Stimulated activated naive CD8-positive, alpha-beta T cell treated with anti-CD3 and anti-CD28 coated beads, Interleukin-15, Interleukin-2, amounts not matched to agents 100 ng/mL and 50 ng/mL, for 24 hours (primary cell): ENCODE results near the gene CDC5L.

Source experiments
- H3K27ac Mint-ChIP-seq: one replicate; pipeline ENCODE4 v1.8.0; 2021; ENCODE audit warnings: mild to moderate bottlenecking, mixed read lengths
- H3K27me3 Mint-ChIP-seq: one replicate; pipeline ENCODE4 v1.8.0; 2021; ENCODE audit warnings: mixed read lengths
- H3K36me3 Mint-ChIP-seq: one replicate; pipeline ENCODE4 v1.8.0; 2021; ENCODE audit warnings: low read depth, mixed read lengths
- H3K4me1 Mint-ChIP-seq: one replicate; pipeline ENCODE4 v1.8.0; 2021; ENCODE audit warnings: low read depth, mixed read lengths
- H3K4me3 Mint-ChIP-seq: one replicate; pipeline ENCODE4 v1.8.0; 2021; ENCODE audit warnings: mild to moderate bottlenecking, mixed read lengths
- H3K9me3 Mint-ChIP-seq: one replicate; pipeline ENCODE4 v1.8.0; 2021; ENCODE audit warnings: mixed read lengths

CDC5L gene

DNA sequence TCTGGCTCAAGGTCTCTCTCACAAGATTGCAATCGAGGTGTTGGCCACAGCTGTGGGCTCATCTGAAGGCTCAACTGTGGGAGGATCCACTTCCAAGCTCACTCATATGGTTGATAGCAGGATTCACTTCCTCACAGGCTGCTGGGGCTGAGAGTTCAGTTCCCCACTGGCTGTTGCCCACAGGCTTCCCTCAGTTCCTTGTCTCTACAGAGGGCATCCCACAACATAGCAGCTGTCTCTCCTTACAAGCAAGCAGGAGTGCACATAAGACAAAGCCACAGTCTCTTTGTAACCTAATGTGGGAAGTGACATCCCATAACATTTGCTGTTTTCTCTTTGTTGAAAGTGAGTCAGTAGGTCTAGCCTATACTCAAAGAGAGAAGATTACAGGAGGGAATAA is 31.0 kb upstream of the CDC5L start:
- Mint-ChIP-seq H3K4me1 (no peaks in the 10 kb centered on the region), H3K27me3 (peaks cover 11% of the 10 kb centered on the region), H3K9me3 (no peaks in the 10 kb centered on the region), H3K36me3 (no peaks in the 10 kb centered on the region), H3K27ac (no peak overlapping the region), H3K4me3 (no peak overlapping the region)

DNA sequence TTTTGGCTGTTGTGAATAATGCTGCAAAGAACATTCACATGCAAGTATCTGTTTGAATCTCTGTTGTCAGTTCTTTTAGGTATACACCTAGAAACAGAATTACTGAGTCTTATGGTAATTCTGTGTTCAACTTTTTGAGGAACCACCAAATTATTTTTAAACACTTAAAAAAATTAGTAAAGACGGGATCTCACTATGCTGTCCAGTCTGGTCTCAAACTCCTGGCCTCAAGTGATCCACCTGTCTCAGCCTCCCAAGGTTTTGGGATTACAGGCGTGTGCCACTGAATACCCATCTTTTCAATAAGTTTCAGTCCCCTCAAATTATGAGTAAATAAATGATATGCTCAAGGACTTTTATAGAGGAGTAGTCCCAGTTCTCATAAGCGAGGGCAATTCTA is 27.5 kb upstream of the CDC5L start:
- Mint-ChIP-seq H3K9me3 (no peaks in the 10 kb centered on the region), H3K4me3 (no peak overlapping the region), H3K27me3 (peaks cover 20% of the 10 kb centered on the region), H3K27ac (no peak overlapping the region), H3K36me3 (no peaks in the 10 kb centered on the region), H3K4me1 (no peaks in the 10 kb centered on the region)

DNA sequence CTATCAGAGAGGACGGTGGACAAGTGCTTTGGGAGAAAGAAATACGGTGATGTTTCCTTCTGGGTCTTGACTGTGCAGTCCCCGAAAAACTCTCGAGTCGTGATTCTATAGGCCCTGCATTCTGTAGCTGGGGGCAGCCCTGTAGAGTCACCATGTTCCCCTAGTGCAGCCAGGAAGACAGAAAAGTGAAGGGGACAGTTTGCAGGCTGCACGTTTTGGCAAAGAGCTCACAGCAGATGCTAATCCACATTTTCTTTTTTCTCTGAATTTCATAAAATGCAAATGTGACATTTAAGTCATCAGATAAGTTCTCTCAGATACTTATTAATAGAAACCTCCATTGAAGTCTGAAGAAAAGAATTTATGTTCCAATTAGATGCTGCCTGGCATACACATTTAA is 25.6 kb upstream of the CDC5L start:
- Mint-ChIP-seq H3K9me3 (no peaks in the 10 kb centered on the region), H3K27me3 (peaks cover 15% of the 10 kb centered on the region), H3K27ac (no peak overlapping the region), H3K36me3 (no peaks in the 10 kb centered on the region), H3K4me1 (no peaks in the 10 kb centered on the region), H3K4me3 (no peak overlapping the region)

DNA sequence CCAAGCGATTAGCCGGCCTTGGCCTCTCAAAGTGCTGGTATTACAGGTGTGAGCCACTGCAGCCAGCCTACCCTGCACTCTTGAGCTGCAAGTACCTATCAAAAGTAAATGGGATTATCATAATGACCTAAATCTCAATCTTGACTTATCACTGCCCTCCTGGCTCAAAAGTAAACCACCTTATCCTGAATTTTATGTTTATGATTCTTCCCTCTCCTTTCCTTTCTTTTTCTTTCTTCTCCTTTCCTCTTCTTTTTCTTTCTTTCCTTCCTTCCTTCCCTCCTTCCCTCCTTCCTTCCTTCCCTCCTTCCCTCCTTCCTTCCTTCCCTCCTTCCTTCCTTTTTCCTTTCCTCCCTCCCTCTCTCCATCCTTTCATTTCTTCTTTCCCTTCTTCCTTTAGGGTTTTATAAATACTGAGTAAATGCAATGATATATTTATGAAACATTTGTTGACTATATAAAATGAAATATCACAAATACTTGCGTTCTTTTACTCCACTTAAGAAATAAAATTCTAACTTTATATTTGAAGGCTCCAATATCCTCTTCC is 24.1 kb upstream of the CDC5L start:
- Mint-ChIP-seq H3K4me1 (no peaks in the 10 kb centered on the region), H3K4me3 (no peak overlapping the region), H3K36me3 (no peaks in the 10 kb centered on the region), H3K27ac (no peak overlapping the region), H3K9me3 (no peaks in the 10 kb centered on the region), H3K27me3 (peaks cover 17% of the 10 kb centered on the region)

DNA sequence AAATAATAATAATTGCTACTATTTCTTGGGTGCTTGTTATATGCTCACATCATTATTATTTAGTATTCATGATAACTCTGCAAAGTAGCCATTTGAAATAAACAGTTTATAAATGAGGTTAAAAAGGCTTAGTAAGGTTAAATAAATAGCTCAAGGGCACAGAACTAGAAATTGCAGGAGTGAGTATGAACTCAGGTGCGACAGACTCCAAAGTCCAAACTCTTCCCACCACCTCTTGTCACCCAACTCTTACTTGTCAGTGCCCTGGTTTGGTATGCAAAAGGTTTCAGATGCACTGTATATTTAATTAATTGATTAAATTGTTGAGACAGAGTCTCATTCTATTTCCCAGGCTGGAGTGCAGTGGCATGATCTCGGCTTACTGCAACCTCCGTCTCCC is 20.7 kb upstream of the CDC5L start:
- Mint-ChIP-seq H3K27me3 (peaks cover 25% of the 10 kb centered on the region), H3K4me3 (no peak overlapping the region), H3K36me3 (no peaks in the 10 kb centered on the region), H3K9me3 (no peaks in the 10 kb centered on the region), H3K4me1 (no peaks in the 10 kb centered on the region), H3K27ac (no peak overlapping the region)

DNA sequence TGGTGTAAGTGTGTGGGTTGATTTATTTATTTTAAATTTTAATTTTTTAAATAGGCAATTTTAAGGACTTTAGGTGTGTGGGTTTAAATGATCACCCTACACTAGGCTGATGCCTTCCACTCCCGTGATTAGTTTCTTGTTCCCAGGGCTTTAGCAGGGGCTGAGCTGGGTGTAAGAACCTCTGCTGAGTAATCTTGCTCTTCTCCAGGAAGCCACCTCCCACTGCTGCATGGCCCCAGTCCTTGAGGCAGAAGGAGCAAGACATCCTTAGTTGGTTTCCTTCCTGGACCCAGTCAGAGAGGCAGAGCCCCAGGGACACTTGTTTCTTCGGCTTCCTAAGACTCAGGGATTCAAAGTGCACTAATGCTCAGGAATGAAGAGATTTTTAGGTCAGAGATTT is 19.8 kb upstream of the CDC5L start:
- no peak overlapping the region for H3K4me3 Mint-ChIP-seq
- H3K27ac Mint-ChIP-seq: no peak overlapping the region
- H3K36me3 Mint-ChIP-seq: no peaks in the 10 kb centered on the region
- H3K4me1 Mint-ChIP-seq: no peaks in the 10 kb centered on the region
- peaks cover 21% of the 10 kb centered on the region for H3K27me3 Mint-ChIP-seq
- no peaks in the 10 kb centered on the region for H3K9me3 Mint-ChIP-seq

DNA sequence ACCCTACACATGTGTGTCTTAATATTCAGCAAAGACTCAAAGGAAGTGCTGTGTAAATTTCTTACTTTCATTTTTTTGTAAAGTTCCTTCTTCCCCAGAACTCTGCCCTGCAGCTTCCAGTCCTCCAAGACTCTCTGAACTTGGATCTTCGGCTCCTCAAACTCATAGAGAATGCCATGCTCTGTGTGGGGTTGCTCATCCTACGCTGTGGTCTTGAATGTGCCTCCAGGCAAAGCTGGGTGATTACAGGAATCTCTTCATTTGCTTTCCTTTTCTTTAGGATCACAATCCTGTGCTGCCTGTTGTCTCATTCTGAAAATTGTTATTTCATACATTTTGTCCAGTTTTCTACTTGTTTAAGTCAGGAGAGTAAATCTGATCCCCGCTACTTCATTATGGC is 14.5 kb upstream of the CDC5L start:
- Mint-ChIP-seq H3K4me1 (no peaks in the 10 kb centered on the region), H3K27ac (no peak overlapping the region), H3K36me3 (no peaks in the 10 kb centered on the region), H3K27me3 (peaks cover 25% of the 10 kb centered on the region), H3K4me3 (no peak overlapping the region), H3K9me3 (no peaks in the 10 kb centered on the region)

DNA sequence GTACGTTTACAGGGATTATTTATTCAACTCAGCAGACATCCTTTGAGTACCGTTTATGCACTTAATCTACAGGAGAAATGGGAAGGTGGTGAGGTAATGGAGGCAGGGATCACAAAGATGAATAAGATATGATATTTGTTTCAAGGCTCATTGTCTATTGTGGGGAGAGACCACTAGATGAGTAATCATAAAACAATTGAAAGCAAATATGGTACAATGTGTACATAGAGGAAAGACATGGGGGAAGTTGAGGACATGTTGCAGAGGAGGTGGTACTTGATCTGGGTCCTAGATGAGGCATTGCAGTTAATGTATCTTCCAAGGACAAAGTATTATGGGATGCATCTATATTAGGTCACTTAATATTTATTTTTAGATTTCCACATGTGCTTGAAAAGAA is 13.7 kb upstream of the CDC5L start:
- Mint-ChIP-seq H3K27ac (no peak overlapping the region), H3K4me3 (no peak overlapping the region), H3K27me3 (peaks cover 17% of the 10 kb centered on the region), H3K36me3 (no peaks in the 10 kb centered on the region), H3K9me3 (no peaks in the 10 kb centered on the region), H3K4me1 (no peaks in the 10 kb centered on the region)

DNA sequence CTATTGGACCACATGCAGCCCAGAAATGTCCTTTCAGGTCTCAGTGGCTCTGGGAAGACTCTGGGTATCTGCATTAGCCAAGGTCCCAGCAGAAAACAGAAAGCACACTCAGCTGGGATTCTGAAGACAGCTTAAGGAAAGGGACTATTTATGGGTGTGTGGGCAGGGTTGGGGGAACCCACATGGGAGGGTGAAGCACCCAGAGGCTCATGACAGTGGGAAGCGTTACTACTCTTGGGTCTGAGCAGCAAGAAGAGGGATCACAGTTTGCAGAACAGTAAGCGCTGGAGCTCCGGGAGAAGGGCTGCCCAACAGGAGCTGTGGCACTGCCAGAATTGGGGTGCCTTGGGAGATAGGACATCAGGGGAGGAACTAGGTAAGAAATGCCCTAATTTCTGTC is 12.4 kb upstream of the CDC5L start:
- H3K4me3 Mint-ChIP-seq: no peak overlapping the region
- no peak overlapping the region for H3K27ac Mint-ChIP-seq
- no peaks in the 10 kb centered on the region for H3K36me3 Mint-ChIP-seq
- no peaks in the 10 kb centered on the region for H3K4me1 Mint-ChIP-seq
- H3K27me3 Mint-ChIP-seq: peaks cover 13% of the 10 kb centered on the region
- H3K9me3 Mint-ChIP-seq: no peaks in the 10 kb centered on the region

DNA sequence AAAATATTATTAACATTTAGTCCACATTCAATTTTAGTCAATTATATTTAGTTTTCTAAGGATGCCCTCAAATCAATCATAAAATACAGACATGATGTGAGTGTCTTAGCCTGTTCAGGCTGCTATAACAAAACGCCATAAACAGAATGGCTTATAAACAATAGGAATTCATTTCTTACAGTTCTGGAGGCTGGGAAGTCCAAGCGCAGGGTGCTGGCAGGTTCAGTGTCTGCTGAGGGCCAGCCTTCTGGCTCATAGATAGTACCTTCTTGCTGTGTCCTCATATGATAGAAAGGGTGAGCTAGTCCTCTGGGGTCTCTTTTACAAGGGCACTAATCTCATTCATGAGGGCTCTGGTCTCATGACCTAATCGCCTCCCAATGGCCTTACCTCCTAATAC is 10.0 kb upstream of the CDC5L start:
- Mint-ChIP-seq H3K4me1 (no peaks in the 10 kb centered on the region), H3K4me3 (no peak overlapping the region), H3K9me3 (no peaks in the 10 kb centered on the region), H3K36me3 (no peaks in the 10 kb centered on the region), H3K27ac (no peak overlapping the region), H3K27me3 (peaks cover 16% of the 10 kb centered on the region)

DNA sequence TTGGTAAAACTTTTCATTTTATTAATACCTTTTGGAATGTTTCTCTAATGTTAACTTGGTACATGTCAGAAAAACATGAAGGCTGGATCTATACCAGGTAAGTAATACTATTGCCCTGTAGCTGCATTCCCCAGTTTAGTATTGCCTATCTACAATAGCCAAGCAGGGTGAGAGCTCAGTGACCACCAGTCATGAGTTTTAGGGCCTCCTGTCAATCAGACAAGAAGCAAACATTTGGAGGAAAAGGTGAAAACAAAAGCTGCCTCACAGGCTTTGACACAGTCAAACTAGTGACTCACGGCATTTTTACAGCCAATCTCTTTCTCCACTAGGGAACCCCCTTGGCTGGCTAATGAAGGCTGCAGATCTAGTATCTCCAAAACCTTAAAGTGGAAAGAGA is 9.5 kb upstream of the CDC5L start:
- no peaks in the 10 kb centered on the region for H3K36me3 Mint-ChIP-seq
- H3K27me3 Mint-ChIP-seq: peaks cover 13% of the 10 kb centered on the region
- H3K27ac Mint-ChIP-seq: no peak overlapping the region
- H3K4me3 Mint-ChIP-seq: no peak overlapping the region
- no peaks in the 10 kb centered on the region for H3K9me3 Mint-ChIP-seq
- no peaks in the 10 kb centered on the region for H3K4me1 Mint-ChIP-seq

DNA sequence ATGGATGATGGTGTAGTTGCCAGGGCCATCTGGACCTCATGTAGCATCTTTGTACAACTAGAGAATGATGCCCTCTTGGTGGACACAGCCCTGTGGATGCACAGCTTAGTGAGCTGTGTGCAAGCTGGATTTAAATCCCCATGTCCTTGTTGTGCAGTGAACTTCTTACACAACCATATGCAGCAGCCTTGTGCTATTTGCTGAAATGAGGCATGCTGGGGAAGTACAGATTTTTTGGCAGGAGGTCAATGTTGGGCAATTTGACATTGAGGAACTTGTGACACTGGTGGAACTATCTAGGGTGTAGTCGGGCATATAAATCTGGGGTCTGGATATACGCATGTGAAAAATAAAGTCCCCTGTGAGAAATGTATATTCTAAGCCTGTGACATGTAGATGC is 5.8 kb upstream of the CDC5L start:
- H3K36me3 Mint-ChIP-seq: no peaks in the 10 kb centered on the region
- H3K9me3 Mint-ChIP-seq: no peaks in the 10 kb centered on the region
- H3K4me3 Mint-ChIP-seq: no peak overlapping the region
- H3K4me1 Mint-ChIP-seq: peaks cover 5% of the 10 kb centered on the region
- H3K27me3 Mint-ChIP-seq: peaks cover 3% of the 10 kb centered on the region
- no peak overlapping the region for H3K27ac Mint-ChIP-seq

DNA sequence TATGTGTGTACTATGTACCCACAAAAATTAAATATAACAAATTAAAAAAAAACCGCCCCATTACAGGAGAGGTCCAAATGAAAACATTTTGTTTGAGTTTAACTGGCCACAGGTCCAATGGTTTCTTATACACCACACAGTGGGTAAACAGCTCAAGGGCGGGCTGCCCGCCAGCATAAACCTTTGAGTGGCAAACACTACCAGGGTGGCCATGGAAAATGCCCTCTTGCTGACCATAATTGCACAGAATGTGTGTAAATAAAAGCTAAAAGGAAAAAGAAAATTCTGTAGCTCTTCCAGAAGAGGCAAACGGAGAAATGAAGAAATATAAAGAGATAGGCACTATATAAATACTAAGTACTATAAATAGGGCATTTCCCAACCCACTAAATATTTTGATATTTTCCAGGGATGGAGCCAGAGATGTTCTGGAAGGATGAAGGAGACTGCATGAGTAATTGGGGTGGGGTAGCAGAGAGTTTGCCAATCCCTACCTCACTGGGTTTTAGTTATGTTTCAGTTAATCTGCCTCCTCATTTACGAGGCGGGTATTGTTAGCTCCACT is 1.1 kb upstream of the CDC5L start:
- H3K4me3 Mint-ChIP-seq: peak overlapping the region; percentile 98
- peaks cover 27% of the 10 kb centered on the region for H3K36me3 Mint-ChIP-seq
- H3K4me1 Mint-ChIP-seq: peaks cover 39% of the 10 kb centered on the region
- peak overlapping the region; percentile 99 for H3K27ac Mint-ChIP-seq
- H3K27me3 Mint-ChIP-seq: peaks cover 3% of the 10 kb centered on the region
- no peaks in the 10 kb centered on the region for H3K9me3 Mint-ChIP-seq

DNA sequence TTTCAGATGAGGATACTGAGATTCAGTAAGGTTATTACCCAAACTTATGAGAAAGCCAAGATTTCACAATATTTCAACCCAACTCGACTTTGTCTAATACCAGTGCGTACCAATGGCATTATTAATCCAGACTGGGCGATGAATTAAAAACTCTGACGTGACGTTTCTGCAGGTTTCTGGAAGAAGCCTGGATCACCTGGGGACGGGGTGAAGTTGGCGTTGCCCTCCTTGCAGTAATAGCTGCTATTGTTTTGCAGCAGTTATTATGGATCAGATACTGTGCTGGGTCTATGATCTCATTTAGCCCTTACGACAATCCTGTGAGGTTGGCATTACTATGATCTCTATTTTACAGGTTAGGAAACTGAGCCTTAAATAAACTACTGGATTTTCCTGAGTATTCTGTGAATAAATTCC is 569 bp upstream of the CDC5L start:
- peak overlapping the region; percentile 98 for H3K4me3 Mint-ChIP-seq
- H3K36me3 Mint-ChIP-seq: peaks cover 32% of the 10 kb centered on the region
- H3K27me3 Mint-ChIP-seq: no peaks in the 10 kb centered on the region
- peak overlapping the region; percentile 99 for H3K27ac Mint-ChIP-seq
- H3K9me3 Mint-ChIP-seq: no peaks in the 10 kb centered on the region
- H3K4me1 Mint-ChIP-seq: peaks cover 44% of the 10 kb centered on the region

DNA sequence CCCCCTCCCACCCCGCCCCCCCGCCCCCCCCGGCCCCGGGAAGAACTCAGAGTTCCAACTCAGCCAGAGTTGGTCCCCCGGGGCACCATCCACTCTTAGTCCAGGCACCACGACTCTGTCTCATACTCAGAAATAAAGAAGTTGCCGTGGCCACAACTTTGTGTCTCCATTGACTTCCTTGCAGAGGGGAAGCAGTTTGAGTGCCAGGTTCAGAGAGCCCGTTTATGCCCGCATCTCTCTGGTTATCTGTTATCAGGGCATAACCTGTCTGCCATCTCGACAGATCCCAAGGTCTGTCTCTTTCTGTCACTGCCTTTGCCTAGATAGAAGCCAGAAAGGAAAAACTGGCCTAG is 605 bp downstream of the CDC5L start:
- H3K27me3 Mint-ChIP-seq: no peaks in the 10 kb centered on the region
- peaks cover 43% of the 10 kb centered on the region for H3K36me3 Mint-ChIP-seq
- H3K9me3 Mint-ChIP-seq: no peaks in the 10 kb centered on the region
- H3K4me1 Mint-ChIP-seq: peaks cover 45% of the 10 kb centered on the region
- H3K4me3 Mint-ChIP-seq: peak overlapping the region; percentile 98
- H3K27ac Mint-ChIP-seq: peak overlapping the region; percentile 99

DNA sequence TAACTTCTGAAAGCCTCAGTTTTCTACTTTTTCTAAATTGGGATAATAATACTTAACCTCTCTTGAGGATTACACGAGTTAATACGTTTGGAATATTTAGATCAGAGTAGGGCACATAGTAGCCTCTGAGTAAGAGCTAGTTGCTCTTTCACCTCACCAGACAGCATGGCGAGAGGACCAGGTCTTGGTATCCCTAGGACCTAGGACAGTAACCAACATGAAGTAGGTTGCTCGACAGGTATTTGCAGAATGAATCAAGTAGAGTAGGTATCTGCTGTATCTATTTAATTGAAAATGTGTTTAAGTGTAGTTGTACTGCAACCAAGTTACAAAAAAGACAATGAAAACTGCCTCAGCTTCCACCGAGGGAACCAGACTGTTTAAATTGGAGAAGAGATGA is 1.4 kb downstream of the CDC5L start:
- Mint-ChIP-seq H3K9me3 (no peaks in the 10 kb centered on the region), H3K27me3 (no peaks in the 10 kb centered on the region), H3K36me3 (peaks cover 51% of the 10 kb centered on the region), H3K4me1 (peaks cover 45% of the 10 kb centered on the region), H3K27ac (peak overlapping the region; percentile 99), H3K4me3 (peak overlapping the region; percentile 98)
